Right cardiac atrium (tissue), 5 donors: ENCODE data around the gene KCNQ1. TPM values are rescaled to one million over a fixed set of nuclear protein-coding genes. Genes with fewer than 3 reads are reported as not detected.

ENCODE experiments used
- ATAC-seq, 2 donors: fragments of 200-7000 bp; cut with Tn5 transposase; one replicate each; pipeline versions ENCODE4 v1.8.0 to v1.9.1; 2020; ENCODE audit warnings: moderate library complexity in 2 of 2, mild to moderate bottlenecking in 1 of 2
- DNase-seq, 3 donors: peaks; one replicate each; pipeline ENCODE4 v3.0.0-alpha.2; 2020
- H3K27ac ChIP-seq: one replicate; pipeline ENCODE4 v1.5.1; 2013; ENCODE audit warnings: mild to moderate bottlenecking, low read length, control low read depth, moderate library complexity
- H3K27me3 ChIP-seq: one replicate; pipeline ENCODE4 v1.6.1; 2013; ENCODE audit not compliant: control insufficient read depth, insufficient read depth
- H3K4me1 ChIP-seq: one replicate; pipeline ENCODE4 v1.6.1; 2013; ENCODE audit warnings: low read length; ENCODE audit not compliant: control insufficient read depth, insufficient read depth
- H3K4me3 ChIP-seq: one replicate; pipeline ENCODE4 v1.5.1; 2013; ENCODE audit warnings: low read length, control low read depth
- H3K9me3 ChIP-seq: one replicate; pipeline ENCODE4 v1.6.1; 2013; ENCODE audit warnings: low read length; ENCODE audit not compliant: control insufficient read depth
- WGBS: extraction: QIAGEN DNeasy Blood & Tissue Kit; methylation state at CpG from one replicate; pipeline ENCODE4 v1.1.7; 2013; 5-methylcytosine and 5-hydroxymethylcytosine counted together
- intact Hi-C, 4 donors: fragments of 100-400 bp; cut with DNase I; formaldehyde crosslinking; loops; one replicate each; pipeline versions ENCODE4 v1.11.0 to v1.14.0; 2022 to 2023
- polyA plus RNA-seq: library from polyadenylated mRNA; stranded (reverse); fragments of 200-250 nt; gene quantifications from one replicate; pipeline ENCODE4 v1.2.3, GENCODE V29; 2013
- total RNA-seq, 4 donors: library from RNA; stranded (reverse); fragmentation: NEBNext Ultra II Directional; extraction: Animal tissue kit (Norgen Biotek cat#: 25700); gene quantifications; one replicate each; pipeline ENCODE4 v1.2.1, GENCODE V29; 2021
- donor health status: healthy with polysubstance abuse.
- donor health status: DM: no; HTN: yes; CAD: no.
- donor health status: DM: no; HTN: no; CAD: no.
- donor health status: DM: no; HTN: yes; CAD: no; lungs with severe emphysema.
- donor health status: DM: yes; HTN: yes; CAD: no.

KCNQ1 gene
- total and polyA plus RNA-seq, 5 donors: 36.4 to 46.8 (median 37.7) TPM

DNA sequence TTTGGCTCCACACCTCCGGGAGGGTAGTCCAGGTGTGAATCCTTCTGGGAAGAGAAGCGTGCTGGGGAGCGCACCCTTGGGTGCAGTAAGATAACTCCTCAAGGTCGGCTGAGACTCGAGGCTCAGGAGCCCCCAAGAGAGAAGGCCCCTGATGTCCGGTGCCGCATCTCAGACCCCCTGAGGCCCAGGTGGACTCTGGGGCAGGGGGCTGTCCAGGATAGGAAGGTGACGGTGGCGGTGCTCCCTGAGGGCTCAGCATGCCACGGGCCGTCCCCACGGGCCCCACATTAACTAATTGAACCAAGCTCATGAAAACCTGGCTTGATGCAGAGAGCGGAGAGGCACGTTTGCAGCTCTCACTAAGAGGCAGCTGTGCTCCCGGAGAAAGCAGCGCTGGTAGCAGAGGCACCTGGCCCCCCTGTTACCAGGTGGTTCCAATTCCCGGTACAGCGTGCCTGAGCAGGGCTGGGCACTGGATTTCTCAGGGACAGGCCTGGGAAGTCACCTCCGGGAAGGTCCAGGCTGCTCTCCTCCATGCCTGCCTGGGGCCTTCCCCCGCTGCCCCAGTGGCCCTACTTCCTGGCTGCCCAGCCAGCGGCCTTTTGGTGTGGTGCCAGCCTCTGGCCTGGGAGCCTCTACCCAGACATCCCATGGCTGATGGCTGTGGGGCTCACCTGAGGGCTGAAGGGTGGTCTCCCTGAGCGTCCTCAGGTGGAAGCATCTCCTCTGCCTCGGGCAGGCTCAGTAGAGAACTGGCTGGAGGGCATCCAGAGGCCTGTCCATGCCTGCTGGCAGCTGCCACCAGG lies 1.1 kb downstream of the KCNQ1 start:
- 47% methylated on average over 23 of the region's 23 CpGs for WGBS
- H3K27ac ChIP-seq: no peak overlapping the region
- intact Hi-C loops: no loop called here
- H3K4me1 ChIP-seq: no peaks in the 10 kb centered on the region
- ATAC-seq (no peak), DNase-seq (peak in 1 of 3 donors; percentile 69)
- H3K4me3 ChIP-seq: peak overlapping the region; percentile 65
- no peaks in the 10 kb centered on the region for H3K9me3 ChIP-seq
- H3K27me3 ChIP-seq: no peaks in the 10 kb centered on the region

GRCh38 chr11:2446590-2447252 lies 1.9 kb downstream of the KCNQ1 start:
- Histone ChIP-seq H3K27ac (no peak overlapping the region), H3K4me1 (no peaks in the 10 kb centered on the region), H3K27me3 (no peaks in the 10 kb centered on the region), H3K4me3 (no peak overlapping the region), H3K9me3 (no peaks in the 10 kb centered on the region)
- DNase-seq (no peak), ATAC-seq (no peak)
- 66% methylated on average over 15 of the region's 15 CpGs for WGBS
- intact Hi-C loops: no loop called here

- 60% methylated on average over 12 of the region's 12 CpGs for WGBS
- no peaks in the 10 kb centered on the region for H3K9me3 ChIP-seq
- no peak overlapping the region for H3K27ac ChIP-seq
- ATAC-seq (no peak), DNase-seq (no peak)
- no peaks in the 10 kb centered on the region for H3K27me3 ChIP-seq
- intact Hi-C loops: no loop called here
- peaks cover 2% of the 10 kb centered on the region for H3K4me1 ChIP-seq
- no peak overlapping the region for H3K4me3 ChIP-seq
These were observed 2.6 kb downstream of the KCNQ1 start for GRCh38 chr11:2447253-2447950.

- H3K27ac ChIP-seq: no peak overlapping the region
- intact Hi-C loops: no loop called here
These were observed 3.3 kb downstream of the KCNQ1 start for GRCh38 chr11:2447951-2448650.

GRCh38 chr11:2448661-2449547 lies 4.1 kb downstream of the KCNQ1 start:
- Histone ChIP-seq H3K27ac (no peak overlapping the region), H3K4me3 (no peak overlapping the region), H3K4me1 (peaks cover 2% of the 10 kb centered on the region), H3K27me3 (no peaks in the 10 kb centered on the region), H3K9me3 (no peaks in the 10 kb centered on the region)
- 83% methylated on average over 21 of the region's 21 CpGs for WGBS
- DNase-seq: peak in 1 of 3 donors; percentile 67
- intact Hi-C loops: no loop called here
- peak; percentile 41 to 42 for ATAC-seq

More at GRCh38 chr11:2447951-2448650, 3.3 kb downstream of the KCNQ1 start:
- WGBS: 74% methylated on average over 10 of the region's 10 CpGs
- no peak for ATAC-seq
- Histone ChIP-seq H3K9me3 (no peaks in the 10 kb centered on the region), H3K27me3 (no peaks in the 10 kb centered on the region), H3K4me1 (peaks cover 2% of the 10 kb centered on the region), H3K4me3 (no peak overlapping the region)
- no peak for DNase-seq

DNA sequence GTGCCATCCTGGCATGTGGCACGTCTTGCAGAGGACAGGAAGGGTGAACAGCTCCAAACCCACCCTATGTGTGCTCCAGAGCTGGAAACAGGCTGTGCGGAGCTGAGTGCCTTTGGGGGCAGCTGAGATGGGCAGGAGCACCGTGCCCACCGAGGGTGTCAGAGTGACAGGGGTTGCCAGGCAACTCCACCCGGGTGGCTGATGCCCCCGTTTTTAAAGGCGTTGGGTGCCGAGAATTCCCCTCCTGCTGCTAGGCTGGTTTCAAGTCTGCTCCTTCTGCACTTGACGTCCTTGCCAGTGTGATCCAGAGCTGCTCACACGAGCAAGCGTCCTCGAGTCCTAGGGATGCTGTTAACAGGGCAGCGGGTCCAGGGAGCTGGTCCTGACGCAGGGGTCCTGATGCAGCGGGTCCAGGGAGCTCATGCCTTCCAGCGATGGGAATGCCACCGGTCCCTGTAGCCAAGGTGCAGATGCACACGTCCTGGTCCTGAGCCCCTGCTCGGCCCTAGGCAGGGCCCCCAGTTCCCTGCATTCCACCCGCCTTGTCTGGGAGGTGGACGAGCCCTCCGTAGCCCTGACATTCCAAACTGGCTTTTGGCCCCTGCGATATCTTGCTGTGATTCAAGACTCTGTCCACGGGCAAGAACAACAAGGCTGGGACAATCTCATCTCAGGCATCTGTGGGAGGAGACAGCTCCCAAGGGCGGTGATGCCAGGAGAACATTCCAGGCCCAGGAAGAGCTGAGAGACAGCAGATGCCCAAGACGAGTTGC lies 4.9 kb downstream of the KCNQ1 start:
- intact Hi-C loops: no loop called here
- Histone ChIP-seq H3K9me3 (no peaks in the 10 kb centered on the region), H3K27me3 (no peaks in the 10 kb centered on the region), H3K4me1 (peaks cover 2% of the 10 kb centered on the region), H3K27ac (no peak overlapping the region), H3K4me3 (no peak overlapping the region)
- DNase-seq (no peak), ATAC-seq (no peak)
- WGBS: 61% methylated on average over 26 of the region's 26 CpGs

DNA sequence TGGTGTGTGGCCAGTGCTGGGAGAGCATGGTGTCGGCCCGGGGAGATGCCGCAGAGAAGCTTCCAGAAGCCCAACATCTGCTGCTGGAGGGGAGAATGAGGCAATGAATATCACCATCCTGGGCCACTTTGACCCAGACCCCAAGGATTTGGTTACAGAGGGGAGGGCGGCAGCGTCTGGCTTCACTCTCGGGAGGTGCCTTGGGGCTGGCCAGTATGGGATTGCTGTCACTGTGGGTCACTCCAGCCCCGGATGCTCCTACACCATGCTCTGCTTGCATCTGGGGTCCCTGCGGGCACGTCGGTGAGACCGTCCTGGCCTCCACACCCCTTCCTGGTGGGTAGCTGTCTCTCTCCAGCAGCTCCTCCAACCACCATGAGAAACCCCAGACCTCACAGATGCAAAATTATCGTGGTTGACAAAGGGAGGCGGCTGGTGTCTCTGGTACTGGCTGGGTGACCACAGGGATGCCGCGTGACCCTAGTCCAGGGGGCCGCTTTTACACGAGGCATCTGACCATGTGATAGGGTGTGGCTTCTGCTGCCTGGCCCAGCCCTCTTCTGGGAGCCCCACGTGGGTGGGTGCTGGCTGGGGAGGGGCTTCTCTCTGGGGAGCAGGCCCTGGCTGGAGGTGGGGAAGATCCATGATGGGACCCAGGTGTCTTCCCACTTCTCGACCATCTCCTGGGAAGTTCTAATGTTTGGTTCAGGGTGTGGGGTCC lies 5.7 kb downstream of the KCNQ1 start:
- Histone ChIP-seq H3K27me3 (no peaks in the 10 kb centered on the region), H3K9me3 (no peaks in the 10 kb centered on the region), H3K4me3 (no peak overlapping the region), H3K4me1 (peaks cover 2% of the 10 kb centered on the region), H3K27ac (no peak overlapping the region)
- 84% methylated on average over 19 of the region's 19 CpGs for WGBS
- ATAC-seq: no peak
- intact Hi-C loops: no loop called here
- no peak for DNase-seq

GRCh38 chr11:2451336-2451735 lies 6.5 kb downstream of the KCNQ1 start:
- H3K27me3 ChIP-seq: no peaks in the 10 kb centered on the region
- H3K4me3 ChIP-seq: no peak overlapping the region
- peaks cover 2% of the 10 kb centered on the region for H3K4me1 ChIP-seq
- WGBS: 89% methylated on average over 15 of the region's 15 CpGs
- ATAC-seq (no peak), DNase-seq (no peak)
- intact Hi-C loops: no loop called here
- no peaks in the 10 kb centered on the region for H3K9me3 ChIP-seq
- H3K27ac ChIP-seq: no peak overlapping the region

- Histone ChIP-seq H3K27me3 (no peaks in the 10 kb centered on the region), H3K9me3 (no peaks in the 10 kb centered on the region), H3K27ac (no peak overlapping the region), H3K4me1 (peaks cover 2% of the 10 kb centered on the region), H3K4me3 (no peak overlapping the region)
- no peak for ATAC-seq
- 67% methylated on average over 6 of the region's 6 CpGs for WGBS
- intact Hi-C loops: no loop called here
- DNase-seq: no peak
These were observed 7.1 kb downstream of the KCNQ1 start for GRCh38 chr11:2451916-2452315.
